Measurements from ENCODE around the gene UBA3.
A peak's percentile ranks its signal among the peaks of the same experiment; 100 is the strongest.

UBA3 gene

GRCh38 chr3:69097407-69098086, 17.4 kb upstream of the UBA3 start:
- no peak for DNase-seq

- no peak for DNase-seq
Measured at GRCh38 chr3:69096299-69096698, 16.1 kb upstream of the UBA3 start.

GRCh38 chr3:69095636-69096035, 15.5 kb upstream of the UBA3 start:
- DNase-seq, result peak in 1 of 2 experiments; percentile 40

GRCh38 chr3:69094467-69095205, 14.5 kb upstream of the UBA3 start:
- peak in 1 of 2 experiments; percentile 44 for DNase-seq

- no peak for DNase-seq
Measured at GRCh38 chr3:69092030-69092516, 11.9 kb upstream of the UBA3 start.

GRCh38 chr3:69091389-69092029, 11.3 kb upstream of the UBA3 start:
- DNase-seq, result no peak

- DNase-seq, result no peak
Measured at GRCh38 chr3:69090021-69090420, 9.9 kb upstream of the UBA3 start.

- no peak for DNase-seq
Measured at GRCh38 chr3:69088063-69088462, 7.9 kb upstream of the UBA3 start.

- no peak for DNase-seq
Measured at GRCh38 chr3:69087030-69087791, 7.0 kb upstream of the UBA3 start.

GRCh38 chr3:69085833-69086722, 5.9 kb upstream of the UBA3 start:
- DNase-seq, result peak; percentile 85 to 86

- DNase-seq, result no peak
Measured at GRCh38 chr3:69085168-69085832, 5.1 kb upstream of the UBA3 start.

- peak; percentile 89 to 92 for DNase-seq
Measured at GRCh38 chr3:69084326-69085167, 4.4 kb upstream of the UBA3 start, which contains the start of gene ARL6IP5. Gene ARL6IP5 (plus strand): TSS chr3:69084937. CDS start chr3:69085048, 111 bp downstream.

GRCh38 chr3:69082805-69083204, 2.6 kb upstream of the UBA3 start:
- peak; percentile 78 to 81 for DNase-seq

- DNase-seq, result no peak
Measured at GRCh38 chr3:69082361-69082760, 2.2 kb upstream of the UBA3 start.

GRCh38 chr3:69081583-69082262, 1.6 kb upstream of the UBA3 start:
- peak in 1 of 2 experiments; percentile 51 for DNase-seq

- peak in 1 of 2 experiments; percentile 56 for DNase-seq
Measured at GRCh38 chr3:69079269-69080159, 651 bp downstream of the UBA3 start.

GRCh38 chr3:69072928-69073327, 7.2 kb downstream of the UBA3 start:
- DNase-seq, result no peak

- DNase-seq, result no peak
Measured at GRCh38 chr3:69066121-69066520, 14.0 kb downstream of the UBA3 start.

Measured in activated T-cell treated with anti-CD3 and anti-CD28 coated beads, Interleukin-2, amount 50 U/mL, for 48 hours (primary cell).